Anterior cingulate cortex (tissue), 58 donors: ENCODE measurements around the gene RPL10.
"Not testable (repeated sequence)": the region's sequence is repeated elsewhere in the genome, so short reads cannot be mapped to it uniquely, and the experiment has no call there.

Source experiments
- DNase-seq, 58 donors: peaks; one replicate each; lab custom pipeline; 2025; lab: John Stamatoyannopoulos, UW

Gene RPL10

DNA sequence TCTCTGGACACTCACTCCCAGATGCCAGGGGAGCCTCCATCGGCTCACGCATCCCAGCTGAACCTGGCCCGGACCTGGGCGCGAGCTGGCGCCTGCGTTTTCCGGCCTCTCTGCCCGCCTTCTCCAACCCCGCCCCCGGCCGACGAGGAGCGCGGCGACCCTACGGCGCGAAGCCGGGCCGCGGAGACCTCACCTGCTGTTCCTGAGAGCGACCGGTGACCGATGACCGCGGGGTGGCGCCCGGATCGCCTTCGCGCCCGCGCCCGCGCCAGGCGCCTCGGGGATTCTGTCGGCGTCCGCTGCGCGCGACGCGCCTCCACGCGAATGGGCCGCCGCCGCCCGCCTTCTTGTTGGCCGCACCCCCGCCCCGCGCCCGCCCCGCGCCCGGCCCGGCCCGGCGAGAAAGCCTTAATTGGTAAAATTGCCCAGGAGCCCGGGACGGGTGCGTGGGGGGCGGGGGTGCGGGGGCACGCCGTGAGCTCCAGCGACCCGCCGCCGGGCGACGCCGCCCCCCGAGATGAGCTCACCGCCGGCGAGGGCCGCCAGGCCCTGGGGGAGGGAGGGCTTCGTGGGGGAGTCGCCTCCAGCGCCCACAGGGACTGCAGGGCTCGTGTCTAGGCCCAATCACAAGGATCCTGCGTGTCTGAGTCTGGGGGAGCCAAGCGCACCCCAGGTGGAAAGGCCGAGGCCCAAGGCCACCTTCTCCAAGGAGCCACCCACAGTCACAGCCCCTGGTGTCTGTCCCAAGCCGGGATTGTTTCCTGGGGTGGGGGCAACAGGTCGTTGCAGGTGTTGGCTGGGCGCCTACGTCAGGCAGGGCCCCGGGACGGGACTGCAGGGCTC is 23.6 kb upstream of the RPL10 start, which contains the start of gene FLNA:
Gene FLNA (minus strand): TSS at position 322 of the 843 bp plus-strand sequence. CDS start 3,389 bp downstream, outside the sequence.
- DNase-seq: peak in 3 of 58 donors; percentile 3 to 15 (median 7)

DNA sequence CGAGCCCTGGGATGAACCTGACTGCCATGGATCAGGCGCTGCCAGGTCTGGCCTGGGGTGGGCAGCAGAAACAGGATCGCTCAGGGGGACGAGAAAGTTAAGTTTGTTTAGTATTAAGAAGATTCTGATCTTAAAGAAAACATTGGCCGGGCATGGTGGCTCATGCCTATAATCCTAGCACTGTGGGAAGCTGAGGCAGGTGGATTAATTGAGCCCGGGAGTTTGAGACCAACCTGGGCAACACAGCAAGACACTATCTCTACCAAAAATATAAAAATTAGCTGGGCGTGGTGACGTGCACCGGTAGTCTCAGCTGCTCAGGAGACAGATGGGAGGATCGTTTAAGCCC is 23.0 kb upstream of the RPL10 start:
- no peak for DNase-seq

DNA sequence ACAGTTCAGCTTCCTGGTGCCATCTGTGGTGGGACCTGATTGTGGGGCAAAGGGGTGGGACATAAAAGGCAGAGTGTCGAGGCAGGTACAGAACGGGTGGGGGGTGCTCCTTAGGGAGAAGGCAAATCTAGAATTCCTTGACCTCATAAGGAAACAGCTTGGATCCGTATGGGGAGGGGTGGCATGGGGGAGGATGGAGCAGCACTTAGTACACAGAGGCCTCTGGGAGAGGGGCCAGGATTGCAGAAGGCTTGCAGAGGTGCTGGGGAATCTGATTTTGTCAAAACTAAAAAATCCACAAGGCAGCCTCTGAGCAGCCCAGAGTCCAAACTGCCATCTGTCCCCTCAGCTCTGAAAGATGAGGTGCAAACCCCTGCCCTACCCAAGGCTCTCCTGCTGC is 21.4 kb upstream of the RPL10 start:
- DNase-seq: peak in 1 of 58 donors; percentile 12

DNA sequence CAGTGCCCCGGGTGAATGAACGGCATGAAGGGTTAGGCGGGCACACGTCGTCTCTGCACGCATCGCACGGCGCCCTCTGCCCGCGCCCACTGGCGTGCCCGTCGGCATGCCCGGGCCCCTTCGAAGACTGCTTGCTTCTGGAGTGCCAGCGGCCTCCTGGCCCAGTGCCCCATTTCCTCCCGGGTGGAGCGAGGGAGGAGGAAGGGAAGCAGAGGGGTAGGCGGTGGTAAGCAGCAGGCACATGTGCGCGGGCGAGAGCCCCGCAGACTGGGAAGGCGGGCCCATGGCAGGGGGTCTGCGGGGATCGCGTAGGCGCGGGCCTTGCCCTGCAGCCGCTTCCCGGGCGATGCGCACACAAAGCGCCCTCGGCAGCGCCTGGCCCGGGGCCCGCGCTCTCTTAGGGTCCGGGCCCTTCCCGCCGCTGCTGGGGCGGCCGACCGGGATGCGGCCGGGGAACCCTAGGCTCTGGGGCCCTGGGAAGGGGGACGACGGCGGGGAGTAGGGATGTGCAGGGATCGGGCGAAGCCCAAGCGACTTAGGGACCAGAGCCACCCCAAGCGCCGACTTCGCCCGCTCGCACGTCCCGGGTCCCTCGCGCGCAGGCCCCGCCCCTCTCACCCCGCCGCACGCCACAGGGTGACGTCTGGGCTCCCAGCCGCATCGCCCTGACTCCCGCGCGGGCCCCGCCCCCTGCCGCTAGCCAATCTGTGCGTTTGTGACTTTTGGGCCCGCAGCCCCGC is 19.9 kb upstream of the RPL10 start:
- peak in 36 of 58 donors; percentile 5 to 85 (median 37) for DNase-seq

DNA sequence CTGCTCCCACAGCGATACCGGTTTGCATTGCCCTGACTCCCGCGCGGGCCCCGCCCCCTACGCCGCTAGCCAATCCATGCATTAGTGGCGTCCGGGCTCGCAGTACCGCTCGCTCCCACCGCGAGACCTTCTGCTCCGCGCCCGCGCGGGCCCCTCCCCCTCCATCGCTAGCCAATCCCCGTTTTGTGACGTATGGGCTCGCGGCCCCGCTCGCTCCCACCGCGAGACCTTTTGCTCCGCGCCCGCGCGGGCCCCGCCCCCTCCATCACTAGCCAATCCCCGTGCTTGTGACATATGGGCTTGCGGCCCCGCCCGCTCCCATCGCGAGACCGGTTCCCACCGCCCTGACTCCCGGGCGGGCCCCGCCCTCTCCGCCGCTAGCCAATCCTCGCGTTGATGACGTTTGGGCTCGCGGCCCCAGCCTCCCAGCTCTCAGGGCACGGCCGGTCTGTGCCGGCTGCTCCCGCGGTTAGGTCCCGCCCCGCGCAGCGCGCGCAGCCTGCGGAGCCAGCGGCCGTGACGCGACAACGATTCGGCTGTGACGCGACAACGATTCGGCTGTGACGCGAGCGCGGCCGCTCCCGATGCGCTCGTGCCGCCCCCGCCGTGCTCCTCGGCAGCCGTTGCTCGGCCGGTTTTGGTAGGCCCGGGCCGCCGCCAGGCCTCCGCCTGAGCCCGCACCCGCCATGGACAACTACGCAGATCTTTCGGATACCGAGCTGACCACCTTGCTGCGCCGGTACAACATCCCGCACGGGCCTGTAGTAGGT is 19.2 kb upstream of the RPL10 start, which contains the start of gene EMD:
Gene EMD (plus strand): TSS at position 497 of the 770 bp plus-strand sequence. CDS start 190 bp downstream, at position 687.
- DNase-seq: peak; percentile 55 to 100 (median 99)

DNA sequence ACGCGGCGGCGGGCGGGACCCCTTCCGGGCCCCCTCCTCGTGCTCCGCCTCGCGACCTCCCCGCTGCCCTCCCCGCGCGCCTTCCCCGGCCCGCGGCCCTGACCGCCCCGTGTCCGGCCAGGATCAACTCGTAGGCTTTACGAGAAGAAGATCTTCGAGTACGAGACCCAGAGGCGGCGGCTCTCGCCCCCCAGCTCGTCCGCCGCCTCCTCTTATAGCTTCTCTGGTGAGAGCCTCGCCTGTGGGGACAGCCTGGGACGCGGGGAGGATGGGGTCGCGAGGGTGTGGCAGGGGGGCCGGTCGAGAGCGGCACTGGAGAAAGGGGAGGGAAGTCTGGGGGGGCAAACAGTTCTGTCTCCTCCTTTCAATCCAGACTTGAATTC is 18.6 kb upstream of the RPL10 start:
- no peak for DNase-seq

DNA sequence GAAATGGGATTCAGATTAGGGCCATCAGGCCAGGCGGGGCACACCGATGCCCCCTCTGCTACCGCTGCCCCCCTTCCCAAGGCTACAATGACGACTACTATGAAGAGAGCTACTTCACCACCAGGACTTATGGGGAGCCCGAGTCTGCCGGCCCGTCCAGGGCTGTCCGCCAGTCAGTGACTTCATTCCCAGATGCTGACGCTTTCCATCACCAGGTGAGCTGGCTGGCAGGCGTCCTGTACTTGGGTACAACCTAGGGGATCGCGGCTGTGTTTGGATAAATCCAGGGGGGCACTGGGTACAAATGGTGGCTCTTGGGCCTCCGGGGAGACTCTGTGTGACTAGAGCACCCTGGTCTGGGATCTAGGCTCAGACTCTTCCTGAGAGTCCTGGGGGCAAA is 18.0 kb upstream of the RPL10 start:
- DNase-seq: no peak

DNA sequence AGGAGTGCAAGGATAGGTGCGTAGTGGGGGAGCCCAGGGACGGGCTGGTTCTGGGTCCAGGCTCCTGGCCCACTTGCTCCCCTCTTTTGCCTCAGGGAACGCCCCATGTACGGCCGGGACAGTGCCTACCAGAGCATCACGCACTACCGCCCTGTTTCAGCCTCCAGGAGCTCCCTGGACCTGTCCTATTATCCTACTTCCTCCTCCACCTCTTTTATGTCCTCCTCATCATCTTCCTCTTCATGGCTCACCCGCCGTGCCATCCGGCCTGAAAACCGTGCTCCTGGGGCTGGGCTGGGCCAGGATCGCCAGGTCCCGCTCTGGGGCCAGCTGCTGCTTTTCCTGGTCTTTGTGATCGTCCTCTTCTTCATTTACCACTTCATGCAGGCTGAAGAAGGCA is 17.4 kb upstream of the RPL10 start:
- DNase-seq: no peak

DNA sequence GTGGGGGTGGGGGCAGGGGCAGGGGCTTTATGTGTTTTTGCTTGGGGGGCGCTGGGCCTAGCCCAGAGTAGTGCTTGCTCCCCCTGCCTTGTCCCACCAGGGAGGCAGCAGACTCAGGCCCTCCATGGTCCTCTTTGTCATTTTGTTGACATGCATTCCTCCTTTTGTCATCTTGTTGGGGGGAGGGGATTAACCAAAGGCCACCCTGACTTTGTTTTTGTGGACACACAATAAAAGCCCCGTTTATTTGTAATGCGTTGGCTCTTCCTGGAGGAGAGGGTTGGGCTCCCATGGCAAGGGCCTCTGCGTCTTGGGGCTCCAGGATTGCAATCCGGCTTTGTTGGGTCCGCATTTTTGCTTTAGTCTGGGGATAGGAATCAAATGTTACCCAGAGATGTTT is 16.9 kb upstream of the RPL10 start:
- no peak for DNase-seq

DNA sequence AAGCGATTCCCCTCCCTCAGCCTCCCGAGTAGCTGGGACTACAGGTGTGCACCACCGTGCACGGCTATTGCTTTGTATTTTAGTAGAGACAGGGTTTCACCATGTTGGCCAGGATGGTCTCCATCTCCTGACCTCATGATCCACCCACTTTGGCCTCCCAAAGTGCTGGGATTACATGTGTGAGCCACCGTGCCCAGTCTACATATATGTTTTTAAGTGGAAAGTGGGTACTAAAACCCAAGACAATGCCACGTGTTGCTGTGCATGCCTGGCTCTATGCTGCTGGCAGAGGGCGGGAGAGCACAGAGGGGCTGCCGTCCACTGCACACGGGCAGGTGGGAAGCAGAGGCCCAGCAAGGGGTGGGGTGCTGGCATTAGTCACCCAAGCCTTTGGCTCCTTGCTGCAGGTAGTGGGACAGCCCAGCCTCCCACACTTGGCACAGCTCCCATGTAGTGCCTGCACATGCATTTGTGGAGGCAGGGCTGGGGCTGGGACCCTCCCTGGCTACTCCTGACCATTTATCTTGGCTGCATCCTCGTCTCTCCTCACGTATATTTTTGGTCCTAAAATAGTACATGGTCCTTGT is 15.6 kb upstream of the RPL10 start:
- no peak for DNase-seq

DNA sequence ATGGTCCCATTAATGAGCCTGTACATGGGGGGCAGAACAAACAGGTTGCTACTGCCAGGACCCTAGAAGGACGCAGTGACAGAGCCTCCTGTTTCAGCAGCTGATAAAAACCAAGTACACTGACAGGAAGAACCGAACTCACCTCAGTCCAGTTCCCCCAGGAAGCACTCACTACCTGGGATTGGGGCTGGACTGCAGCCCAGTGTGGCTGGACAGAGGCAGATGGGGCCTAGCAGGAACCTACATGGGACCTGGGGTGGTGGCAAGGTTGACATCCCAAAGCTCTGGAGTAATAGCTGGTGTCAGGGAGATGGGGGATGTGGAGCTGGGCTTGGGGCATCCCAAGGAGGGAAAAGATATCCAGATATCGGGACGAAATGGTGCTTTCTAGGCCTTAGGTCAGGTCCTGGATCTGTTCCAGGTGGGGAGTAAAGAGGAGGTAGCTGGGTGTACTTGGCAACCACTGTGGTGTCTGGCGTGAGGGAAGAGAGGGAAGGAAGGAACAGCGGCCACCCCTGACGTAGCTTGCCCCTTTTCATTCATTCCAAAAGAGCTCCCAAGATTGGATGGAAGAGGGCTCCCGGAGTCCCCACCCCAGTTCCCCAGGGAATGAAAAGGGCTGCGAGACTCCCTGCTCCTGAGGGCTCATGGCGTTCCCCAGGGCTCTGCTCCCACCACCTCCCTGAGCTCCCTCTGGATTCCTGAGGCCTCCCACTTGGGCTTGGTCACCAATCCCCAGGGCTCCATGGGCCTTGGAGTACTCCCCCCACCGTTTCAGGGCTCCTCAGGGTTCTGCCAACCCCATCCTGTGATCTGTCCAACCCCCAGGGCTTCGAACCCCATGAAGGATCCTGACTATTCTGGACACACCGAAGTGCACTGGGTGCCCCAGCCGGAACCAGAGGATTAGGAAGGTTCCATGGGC is 14.6 kb upstream of the RPL10 start:
- DNase-seq: no peak

DNA sequence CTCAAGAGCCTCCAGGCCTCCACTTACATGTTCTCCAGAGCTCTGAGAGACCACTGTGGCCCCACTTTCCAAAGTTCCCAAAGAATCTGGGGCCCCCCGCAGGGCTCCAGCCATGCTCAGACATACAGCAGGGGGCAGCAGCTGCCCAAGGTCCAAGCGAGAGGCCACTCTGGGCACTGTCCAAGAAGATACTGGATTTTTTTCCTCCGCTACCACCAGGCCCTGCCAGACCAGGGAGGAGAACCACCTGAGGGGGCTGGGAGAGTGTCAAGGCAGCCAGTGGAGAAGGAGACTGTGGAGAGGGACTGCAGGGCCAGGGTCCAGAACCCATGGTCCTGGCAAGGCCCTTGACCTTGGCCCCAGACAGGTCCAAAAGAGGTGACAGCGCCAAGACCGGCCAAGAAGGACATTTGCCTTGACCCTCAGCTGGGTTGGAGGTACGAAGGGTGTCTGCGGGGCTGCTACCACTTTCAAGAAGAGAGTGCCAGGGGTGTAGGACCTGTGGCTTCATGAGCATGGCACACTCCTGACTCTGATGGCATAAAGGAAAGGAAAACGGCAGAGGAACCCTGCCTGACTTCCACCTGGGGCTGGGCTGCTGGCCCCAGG is 13.8 kb upstream of the RPL10 start:
- DNase-seq: peak in 1 of 58 donors; percentile 14

DNA sequence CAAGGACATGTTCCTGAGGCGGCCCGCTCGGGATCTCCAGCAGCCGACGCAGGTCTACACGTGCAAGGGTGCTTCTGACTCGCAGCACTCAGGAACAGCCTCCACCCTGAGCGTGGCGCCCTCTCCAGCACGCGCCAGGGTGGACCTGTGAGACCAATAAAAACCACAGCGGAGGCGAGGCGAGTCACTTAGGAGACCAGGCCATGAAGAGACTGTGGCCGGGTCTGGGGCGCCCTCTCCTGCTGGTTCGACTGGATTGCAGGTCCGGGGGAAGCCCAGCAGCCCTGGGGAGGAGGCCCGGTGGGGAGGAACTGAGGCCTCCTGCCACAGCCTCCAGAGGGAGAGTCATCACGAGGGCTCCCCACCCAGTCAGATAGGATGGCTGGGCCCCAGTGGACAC is 10.1 kb upstream of the RPL10 start:
- not testable (repeated sequence) for DNase-seq

DNA sequence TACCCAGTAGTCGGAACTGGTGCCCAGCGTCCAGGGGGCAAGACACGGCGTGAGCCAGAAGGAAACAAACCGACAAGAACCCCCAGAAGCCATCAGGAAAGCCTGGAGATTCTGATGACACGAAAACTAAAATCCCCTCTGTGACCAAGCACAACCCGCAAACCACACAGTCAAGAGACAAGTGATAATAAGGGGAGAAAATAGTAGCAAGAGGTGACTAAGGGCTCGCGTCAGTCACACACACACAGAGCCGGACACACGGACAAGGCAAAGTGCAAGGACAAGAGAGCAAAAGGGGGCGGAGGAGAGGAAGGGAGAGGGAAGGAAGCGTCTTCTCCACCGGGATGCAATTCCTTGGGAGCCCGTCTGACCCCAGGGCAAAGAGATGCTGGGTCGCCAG is 9.5 kb upstream of the RPL10 start:
- DNase-seq: not testable (repeated sequence)

DNA sequence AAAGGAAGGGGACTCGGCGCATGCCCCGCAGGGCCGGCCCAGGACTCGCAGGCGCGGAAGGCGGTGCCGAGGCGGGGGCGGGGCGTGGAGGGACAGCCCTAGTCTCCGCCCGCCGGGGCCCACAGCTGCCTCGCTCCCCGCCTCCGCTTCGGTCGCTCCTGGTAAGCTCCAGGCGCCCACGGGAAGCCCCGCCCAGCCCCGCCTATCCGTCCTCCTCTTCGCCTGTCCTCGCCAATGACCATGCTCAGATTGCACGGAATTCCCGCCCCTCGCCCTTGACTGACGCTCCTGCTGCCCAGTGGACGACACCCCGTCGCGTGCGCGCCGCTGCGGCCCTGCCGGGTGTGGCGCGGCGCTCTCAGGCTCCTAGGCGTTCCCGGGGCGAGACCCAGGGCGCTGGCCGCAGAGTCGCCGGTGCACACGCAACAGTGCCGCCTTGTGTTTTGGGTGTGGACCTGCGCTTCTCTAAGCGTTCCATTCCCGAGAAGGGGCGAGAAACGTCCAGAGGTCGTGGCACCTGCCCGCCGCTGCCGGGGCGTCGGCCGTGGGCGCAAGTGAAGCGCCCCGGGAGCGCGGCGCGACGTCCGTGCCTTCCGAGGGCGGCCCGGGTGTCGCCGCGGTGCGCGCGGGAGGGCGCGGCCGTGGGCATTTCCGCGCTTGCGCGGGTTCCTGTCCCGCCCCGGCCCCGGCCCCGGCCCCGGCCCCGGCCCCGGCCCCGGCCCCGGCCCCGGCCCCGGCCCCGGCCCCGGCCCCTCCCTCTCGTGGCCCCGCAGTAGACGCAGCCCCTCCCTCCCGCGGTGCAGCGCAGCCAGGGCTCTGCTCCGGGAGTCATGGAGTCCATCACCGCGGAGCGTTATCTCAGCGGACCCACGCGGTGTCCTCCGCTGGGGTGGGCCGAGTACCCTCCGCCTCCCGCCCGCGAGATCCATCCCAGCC is 8.1 kb upstream of the RPL10 start:
- not testable (repeated sequence) for DNase-seq

DNA sequence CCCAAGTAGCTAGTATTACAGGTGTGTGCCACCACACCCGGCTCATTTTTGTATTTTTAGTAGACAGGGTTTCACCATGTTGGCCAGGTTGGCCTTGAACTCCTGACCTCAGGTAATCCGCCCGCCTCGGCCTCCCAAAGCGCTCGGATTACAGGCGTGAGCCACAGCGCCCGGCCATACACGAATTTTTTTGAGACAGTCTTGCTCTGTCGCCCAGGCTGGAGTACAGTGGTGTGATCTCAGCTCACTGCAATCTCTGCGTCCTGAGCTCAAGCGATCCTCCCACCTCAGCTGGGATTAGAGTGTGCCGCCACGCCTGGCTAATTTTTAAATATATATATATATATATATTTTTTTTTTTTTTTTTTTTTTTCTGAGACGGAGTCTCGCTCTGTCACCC is 1.8 kb upstream of the RPL10 start:
- not testable (repeated sequence) for DNase-seq

DNA sequence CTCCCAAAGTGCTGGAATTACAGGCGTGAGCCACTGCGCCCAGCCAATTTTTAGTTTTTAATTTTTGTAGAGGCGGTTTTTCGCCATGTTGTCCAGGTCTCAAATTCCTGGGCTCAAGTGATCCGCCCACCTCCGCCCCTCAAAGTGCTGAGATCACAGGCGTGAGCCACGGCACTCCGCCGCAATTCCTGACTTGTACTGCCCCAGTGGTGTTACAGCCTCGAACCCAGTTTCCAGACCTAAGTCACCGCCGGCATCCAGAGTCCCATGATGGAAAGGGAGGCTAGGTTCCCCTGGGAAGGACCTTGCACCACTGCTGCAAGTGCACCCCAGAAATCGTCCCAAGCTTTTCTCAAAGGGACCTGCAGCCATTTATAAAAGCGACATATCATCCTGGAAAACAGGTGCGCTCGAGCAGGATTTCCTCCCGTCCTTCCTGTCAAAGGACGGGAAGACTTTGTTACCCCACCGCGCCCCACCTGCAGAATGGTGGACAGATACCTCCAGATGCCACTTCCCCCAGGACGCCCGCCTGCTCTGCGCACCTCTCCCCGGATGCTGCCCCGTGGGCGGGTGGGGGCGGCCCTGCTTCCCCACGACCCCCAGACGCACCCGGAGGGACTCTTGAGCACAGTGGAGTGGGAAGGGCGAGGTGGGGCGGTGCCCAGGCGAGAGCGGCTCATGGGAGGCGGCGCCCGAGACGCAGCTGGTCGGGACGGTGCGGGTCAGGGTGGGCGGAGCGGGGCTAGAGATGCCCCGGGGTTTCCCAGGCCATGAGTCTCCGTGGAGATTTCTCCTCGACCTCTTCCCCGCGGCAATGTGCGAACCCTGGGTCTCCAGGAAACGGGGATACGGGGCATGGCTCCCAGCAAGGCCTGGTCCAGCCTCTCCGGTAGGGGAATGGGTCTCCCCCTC is 947 bp upstream of the RPL10 start:
- DNase-seq: peak in 39 of 58 donors; percentile 15 to 79 (median 55)
